GM19328 (cell line): ENCODE measurements around the gene INPP5D.
A peak's percentile ranks its signal among the peaks of the same experiment; 100 is the strongest.

Experiments
- ATAC-seq: cut with Tn5 transposase; IDR thresholded peaks from one replicate; pipeline ENCODE4 v1.9.1; 2021; ENCODE audit warnings: mild to moderate bottlenecking, moderate library complexity; ENCODE audit not compliant: unreplicated experiment

INPP5D gene

GRCh38 chr2:233075141-233075965, 15.2 kb downstream of the INPP5D start:
- no peak for ATAC-seq

- no peak for ATAC-seq
Measured at GRCh38 chr2:233075966-233076339, 15.8 kb downstream of the INPP5D start.

- no peak for ATAC-seq
Measured at GRCh38 chr2:233076749-233077148, 16.6 kb downstream of the INPP5D start.

- no peak for ATAC-seq
Measured at GRCh38 chr2:233079473-233079877, 19.3 kb downstream of the INPP5D start.

- ATAC-seq = no peak
Measured at GRCh38 chr2:233079953-233080835, 20.1 kb downstream of the INPP5D start.

GRCh38 chr2:233080836-233081229, 20.7 kb downstream of the INPP5D start:
- no peak for ATAC-seq

- no peak for ATAC-seq
Measured at GRCh38 chr2:233081232-233081730, 21.1 kb downstream of the INPP5D start.

- peak; percentile 3 for ATAC-seq
Measured at GRCh38 chr2:233081731-233082221, 21.6 kb downstream of the INPP5D start.

GRCh38 chr2:233082222-233082930, 22.2 kb downstream of the INPP5D start:
- ATAC-seq = peak; percentile 38

GRCh38 chr2:233082931-233083755, 23.0 kb downstream of the INPP5D start:
- no peak for ATAC-seq

GRCh38 chr2:233083782-233084181, 23.6 kb downstream of the INPP5D start:
- ATAC-seq = no peak

GRCh38 chr2:233084488-233084887, 24.3 kb downstream of the INPP5D start:
- ATAC-seq = no peak

GRCh38 chr2:233085037-233085838, 25.1 kb downstream of the INPP5D start:
- ATAC-seq = no peak

GRCh38 chr2:233085839-233086150, 25.7 kb downstream of the INPP5D start:
- no peak for ATAC-seq

- ATAC-seq = no peak
Measured at GRCh38 chr2:233087713-233088112, 27.6 kb downstream of the INPP5D start.

GRCh38 chr2:233088972-233089345, 28.8 kb downstream of the INPP5D start:
- ATAC-seq = no peak

- no peak for ATAC-seq
Measured at GRCh38 chr2:233089851-233090250, 29.7 kb downstream of the INPP5D start.

GRCh38 chr2:233090879-233091278, 30.7 kb downstream of the INPP5D start:
- ATAC-seq = no peak

- no peak for ATAC-seq
Measured at GRCh38 chr2:233091595-233092375, 31.6 kb downstream of the INPP5D start.
